Neural cell (in vitro differentiated cells): ENCODE results near the gene SEC23IP. TPM values are rescaled to one million over a fixed set of nuclear protein-coding genes. Genes with fewer than 3 reads are reported as not detected.

ENCODE experiments used
- H2AFZ ChIP-seq: fragments of 200-600, 300-800 bp; sonication (generic), shearing (Covaris generic); 2 replicates; pipeline ENCODE4 v1.6.0; 2014; ENCODE audit warnings: low read depth, mild to moderate bottlenecking, antibody characterized with exemption, low read length, moderate library complexity
- H3F3A ChIP-seq: fragments of 200-600 bp; shearing (Covaris generic); 2 replicates; pipeline ENCODE4 v1.6.1; 2016; ENCODE audit warnings: mild to moderate bottlenecking, moderate library complexity, mixed read lengths, antibody characterized with exemption, low read length; ENCODE audit not compliant: insufficient read depth, poor library complexity, severe bottlenecking
- H3K27ac ChIP-seq: fragments of 200-600, 300-800 bp; sonication (generic), shearing (Covaris generic); 2 replicates; pipeline ENCODE4 v1.5.1; 2014; ENCODE audit warnings: mild to moderate bottlenecking, low read length, moderate library complexity
- H3K27me3 ChIP-seq: fragments of 300-800, 200-600 bp; sonication (generic), shearing (Covaris generic); 2 replicates; pipeline ENCODE4 v1.6.0; 2014; ENCODE audit warnings: mild to moderate bottlenecking, low read depth, low read length, moderate library complexity; ENCODE audit not compliant: insufficient read depth
- H3K36me3 ChIP-seq: fragments of 300-800, 200-600 bp; sonication (generic), shearing (Covaris generic); 2 replicates; pipeline ENCODE4 v1.5.1; 2014; ENCODE audit warnings: mild to moderate bottlenecking, antibody characterized with exemption, low read length, moderate library complexity; ENCODE audit not compliant: insufficient read depth
- H3K4me2 ChIP-seq: fragments of 300-800, 200-600 bp; sonication (generic), shearing (Covaris generic); 2 replicates; pipeline ENCODE4 v1.6.0; 2014; ENCODE audit warnings: mild to moderate bottlenecking, low read length
- H3K4me3 ChIP-seq: fragments of 300-800, 200-600 bp; sonication (generic), shearing (Covaris generic); 2 replicates; pipeline ENCODE4 v1.5.1; 2014; ENCODE audit warnings: mild to moderate bottlenecking, low read length, moderate library complexity
- H3K79me2 ChIP-seq: fragments of 200-600 bp; shearing (Covaris generic); replicated peaks from 2 replicates; pipeline ENCODE4 v1.6.0; 2014; ENCODE audit warnings: mild to moderate bottlenecking, low read length, moderate library complexity; ENCODE audit not compliant: insufficient read depth
- H3K9ac ChIP-seq: fragments of 300-800, 200-600 bp; sonication (generic), shearing (Covaris generic); 2 replicates; pipeline ENCODE4 v1.6.1; 2016; ENCODE audit warnings: mild to moderate bottlenecking, low read length, mixed read lengths
- H3K9me2 ChIP-seq: fragments of 200-600 bp; shearing (Covaris generic); 2 replicates; pipeline ENCODE4 v1.6.1; 2016; ENCODE audit warnings: mild to moderate bottlenecking, low read length, mixed read lengths; ENCODE audit not compliant: insufficient read depth
- H3K9me3 ChIP-seq: fragments of 200-600, 300-800 bp; sonication (generic), shearing (Covaris generic); 2 replicates; pipeline ENCODE4 v1.6.1; 2016; ENCODE audit warnings: mild to moderate bottlenecking, mixed run types, low read length, moderate library complexity, mixed read lengths
- H4K20me1 ChIP-seq: fragments of 200-600 bp; shearing (Covaris generic); 2 replicates; pipeline ENCODE4 v1.6.1; 2016; ENCODE audit warnings: mild to moderate bottlenecking, mixed run types; ENCODE audit not compliant: insufficient read depth
- EP300 ChIP-seq: fragments of 450-650 bp; conservative IDR thresholded peaks from 2 replicates; pipeline ENCODE4 v1.6.1; 2014; ENCODE audit warnings: antibody characterized with exemption, mild to moderate bottlenecking, moderate library complexity; ENCODE audit not compliant: poor library complexity, severe bottlenecking
- EZH2 ChIP-seq: fragments of 200-600, 300-800 bp; shearing (Covaris generic), sonication (generic); IDR thresholded peaks from 2 replicates; pipeline ENCODE4 v1.6.1; 2014; ENCODE audit warnings: antibody characterized with exemption, low read length, borderline replicate concordance, mild to moderate bottlenecking; ENCODE audit not compliant: insufficient read depth, poor library complexity, severe bottlenecking
- MXI1 ChIP-seq: fragments of 450-650 bp; conservative IDR thresholded peaks from 2 replicates; pipeline ENCODE4 v1.6.1; 2014; ENCODE audit warnings: antibody characterized with exemption, mild to moderate bottlenecking; ENCODE audit not compliant: poor library complexity, severe bottlenecking
- POLR2AphosphoS5 ChIP-seq: IDR thresholded peaks from 2 replicates; pipeline ENCODE4 v1.6.1; 2012
- RAD21 ChIP-seq: fragments of 450-650 bp; conservative IDR thresholded peaks from 2 replicates; pipeline ENCODE4 v1.6.1; 2014; ENCODE audit warnings: antibody characterized with exemption, mild to moderate bottlenecking, moderate library complexity
- SMC3 ChIP-seq: fragments of 450-650 bp; conservative IDR thresholded peaks from 2 replicates; pipeline ENCODE4 v1.6.1; 2014; ENCODE audit warnings: antibody characterized with exemption, mild to moderate bottlenecking, moderate library complexity; ENCODE audit not compliant: poor library complexity
- TAF1 ChIP-seq: IDR thresholded peaks from 2 replicates; pipeline ENCODE4 v1.6.1; 2012; ENCODE audit warnings: low read depth
- polyA minus RNA-seq: library from RNA; depleted of rRNA, polyadenylated mRNA; stranded (reverse); fragments of >200 nt; gene quantifications from 2 replicates; pipeline ENCODE4 v1.2.3, GENCODE V29; 2014
- polyA plus RNA-seq: library from polyadenylated mRNA; depleted of rRNA; stranded (reverse); fragments of >200 nt; gene quantifications from 2 replicates; pipeline ENCODE4 v1.2.3, GENCODE V29; 2014
- TF ChIP-seq, protein P1 (sequence below): IDR thresholded peaks from 2 replicates; pipeline ENCODE4 v1.6.1; 2012; ENCODE audit warnings: borderline replicate concordance
- TF ChIP-seq, protein P2 (sequence below): fragments of 450-650 bp; IDR thresholded peaks from 2 replicates; pipeline ENCODE4 v1.5.1; 2014; ENCODE audit warnings: antibody characterized with exemption, mild to moderate bottlenecking, moderate library complexity; ENCODE audit not compliant: poor library complexity, severe bottlenecking

The SEC23IP gene
- polyA plus RNA-seq (13.8 and 16.4 TPM in 2 replicates), polyA minus RNA-seq (20.0 and 46.1 TPM in 2 replicates)

DNA sequence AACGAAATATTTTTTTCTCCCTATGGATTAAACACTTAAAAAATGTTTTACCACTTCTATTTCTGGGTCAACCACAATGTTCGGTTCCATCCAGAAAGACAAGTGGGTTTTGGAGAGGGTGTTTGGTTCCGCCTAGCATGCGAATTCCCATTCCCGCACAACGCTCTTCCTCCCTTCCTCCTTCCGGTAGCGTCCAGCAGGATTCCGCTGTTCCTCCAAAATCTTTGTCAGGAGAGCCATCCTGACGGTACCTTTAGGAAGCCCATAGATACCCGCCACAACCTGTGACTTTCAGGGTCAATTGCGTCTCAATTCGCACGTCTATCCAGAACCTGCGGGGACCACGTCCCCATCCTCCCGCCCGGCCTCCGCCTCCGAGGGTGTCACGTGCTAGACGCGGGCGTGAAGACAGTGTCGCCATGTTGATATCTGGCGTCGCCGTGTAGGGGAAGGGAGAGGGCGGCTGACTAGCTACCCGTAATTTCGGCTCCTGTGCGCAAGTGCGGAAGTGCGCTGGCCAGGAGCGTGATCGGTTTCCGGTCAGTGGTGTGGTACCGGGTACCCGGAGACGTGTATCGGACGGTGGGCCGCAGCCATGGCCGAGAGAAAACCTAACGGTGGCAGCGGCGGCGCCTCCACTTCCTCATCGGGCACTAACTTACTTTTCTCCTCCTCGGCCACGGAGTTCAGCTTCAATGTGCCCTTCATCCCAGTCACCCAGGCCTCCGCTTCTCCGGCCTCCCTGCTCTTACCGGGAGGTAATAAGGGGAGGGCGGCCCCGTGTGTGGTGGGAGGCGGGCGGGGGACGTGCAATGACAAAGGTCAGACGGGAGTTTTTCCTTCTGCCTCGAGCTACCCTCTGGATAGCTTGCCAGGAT, at the start of gene SEC23IP:
TSS of gene SEC23IP (plus strand) at position 543 of the 878 bp plus-strand sequence. CDS start at position 596, 53 bp downstream.
- peak within 1 kb of the TSS; percentile 69 for H3K27ac ChIP-seq

DNA sequence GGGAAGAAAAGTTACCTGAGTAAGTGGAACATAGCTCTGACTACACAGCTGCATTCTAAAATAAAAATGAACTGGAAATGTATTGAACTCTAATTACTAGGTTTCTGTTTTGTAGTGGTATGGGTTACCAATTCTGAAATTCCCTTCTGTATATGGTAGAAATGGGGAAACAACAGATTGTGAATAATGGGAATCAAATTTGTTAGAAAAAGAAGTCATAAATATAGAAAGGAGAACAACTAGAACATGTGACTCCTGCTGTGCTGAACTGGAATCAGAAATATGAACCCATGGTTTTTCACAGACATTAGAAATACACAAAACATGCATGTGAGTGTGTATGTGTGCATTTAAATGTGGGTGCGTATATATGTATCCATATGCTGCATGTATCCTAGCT, 46.9 kb upstream of the SEC23IP start:
- Histone ChIP-seq H4K20me1 (no peaks in the 10 kb centered on the region), H3K9me3 (no peaks in the 10 kb centered on the region), H3K9ac (no peak overlapping the region), H3F3A (no peaks in the 10 kb centered on the region), H3K27ac (no peak overlapping the region), H3K4me2 (no peak overlapping the region), H3K4me3 (no peak overlapping the region), H3K27me3 (no peaks in the 10 kb centered on the region), H2AFZ (no peak overlapping the region), H3K9me2 (no peaks in the 10 kb centered on the region), H3K79me2 (no peaks in the 10 kb centered on the region), H3K36me3 (peaks cover 5% of the 10 kb centered on the region)
- TF ChIP-seq EZH2 (no peak), MXI1 (no peak), POLR2AphosphoS5 (no peak), TAF1 (no peak), SMC3 (no peak), RAD21 (no peak)
- TF ChIP-seq, protein P1, sequence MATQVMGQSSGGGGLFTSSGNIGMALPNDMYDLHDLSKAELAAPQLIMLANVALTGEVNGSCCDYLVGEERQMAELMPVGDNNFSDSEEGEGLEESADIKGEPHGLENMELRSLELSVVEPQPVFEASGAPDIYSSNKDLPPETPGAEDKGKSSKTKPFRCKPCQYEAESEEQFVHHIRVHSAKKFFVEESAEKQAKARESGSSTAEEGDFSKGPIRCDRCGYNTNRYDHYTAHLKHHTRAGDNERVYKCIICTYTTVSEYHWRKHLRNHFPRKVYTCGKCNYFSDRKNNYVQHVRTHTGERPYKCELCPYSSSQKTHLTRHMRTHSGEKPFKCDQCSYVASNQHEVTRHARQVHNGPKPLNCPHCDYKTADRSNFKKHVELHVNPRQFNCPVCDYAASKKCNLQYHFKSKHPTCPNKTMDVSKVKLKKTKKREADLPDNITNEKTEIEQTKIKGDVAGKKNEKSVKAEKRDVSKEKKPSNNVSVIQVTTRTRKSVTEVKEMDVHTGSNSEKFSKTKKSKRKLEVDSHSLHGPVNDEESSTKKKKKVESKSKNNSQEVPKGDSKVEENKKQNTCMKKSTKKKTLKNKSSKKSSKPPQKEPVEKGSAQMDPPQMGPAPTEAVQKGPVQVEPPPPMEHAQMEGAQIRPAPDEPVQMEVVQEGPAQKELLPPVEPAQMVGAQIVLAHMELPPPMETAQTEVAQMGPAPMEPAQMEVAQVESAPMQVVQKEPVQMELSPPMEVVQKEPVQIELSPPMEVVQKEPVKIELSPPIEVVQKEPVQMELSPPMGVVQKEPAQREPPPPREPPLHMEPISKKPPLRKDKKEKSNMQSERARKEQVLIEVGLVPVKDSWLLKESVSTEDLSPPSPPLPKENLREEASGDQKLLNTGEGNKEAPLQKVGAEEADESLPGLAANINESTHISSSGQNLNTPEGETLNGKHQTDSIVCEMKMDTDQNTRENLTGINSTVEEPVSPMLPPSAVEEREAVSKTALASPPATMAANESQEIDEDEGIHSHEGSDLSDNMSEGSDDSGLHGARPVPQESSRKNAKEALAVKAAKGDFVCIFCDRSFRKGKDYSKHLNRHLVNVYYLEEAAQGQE, result no peak
- TF ChIP-seq, protein P2, sequence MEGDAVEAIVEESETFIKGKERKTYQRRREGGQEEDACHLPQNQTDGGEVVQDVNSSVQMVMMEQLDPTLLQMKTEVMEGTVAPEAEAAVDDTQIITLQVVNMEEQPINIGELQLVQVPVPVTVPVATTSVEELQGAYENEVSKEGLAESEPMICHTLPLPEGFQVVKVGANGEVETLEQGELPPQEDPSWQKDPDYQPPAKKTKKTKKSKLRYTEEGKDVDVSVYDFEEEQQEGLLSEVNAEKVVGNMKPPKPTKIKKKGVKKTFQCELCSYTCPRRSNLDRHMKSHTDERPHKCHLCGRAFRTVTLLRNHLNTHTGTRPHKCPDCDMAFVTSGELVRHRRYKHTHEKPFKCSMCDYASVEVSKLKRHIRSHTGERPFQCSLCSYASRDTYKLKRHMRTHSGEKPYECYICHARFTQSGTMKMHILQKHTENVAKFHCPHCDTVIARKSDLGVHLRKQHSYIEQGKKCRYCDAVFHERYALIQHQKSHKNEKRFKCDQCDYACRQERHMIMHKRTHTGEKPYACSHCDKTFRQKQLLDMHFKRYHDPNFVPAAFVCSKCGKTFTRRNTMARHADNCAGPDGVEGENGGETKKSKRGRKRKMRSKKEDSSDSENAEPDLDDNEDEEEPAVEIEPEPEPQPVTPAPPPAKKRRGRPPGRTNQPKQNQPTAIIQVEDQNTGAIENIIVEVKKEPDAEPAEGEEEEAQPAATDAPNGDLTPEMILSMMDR, result no peak

More for the DNA sequence above, at the start of gene SEC23IP:
- no peaks in the 10 kb centered on the region for H3K9me2 ChIP-seq
- H3F3A ChIP-seq, result no peaks in the 10 kb centered on the region
- peak within 1 kb of the TSS; percentile 56 for H2AFZ ChIP-seq
- TF ChIP-seq, protein P2, result no peak
- TF ChIP-seq RAD21, result peak; percentile 35
- TF ChIP-seq, protein P1, result peak; percentile 35
- TF ChIP-seq EP300, result peak; percentile 57
- peak; percentile 86 for TF ChIP-seq POLR2AphosphoS5
- peak; percentile 89 for TF ChIP-seq MXI1
- TF ChIP-seq TAF1, result no peak
- no peak for TF ChIP-seq EZH2
- peak; percentile 49 for TF ChIP-seq SMC3
- peak within 1 kb of the TSS; percentile 82 for H3K4me3 ChIP-seq
- peak within 1 kb of the TSS; percentile 79 for H3K4me2 ChIP-seq
- peaks cover 26% of the 10 kb centered on the region for H3K79me2 ChIP-seq
- H3K36me3 ChIP-seq, result no peaks in the 10 kb centered on the region
- no peaks in the 10 kb centered on the region for H3K9me3 ChIP-seq
- peak within 1 kb of the TSS; percentile 90 for H3K9ac ChIP-seq
- no peaks in the 10 kb centered on the region for H3K27me3 ChIP-seq
- no peaks in the 10 kb centered on the region for H4K20me1 ChIP-seq
